ENCODE measurements around the gene MAMDC4.

MAMDC4 gene

GRCh38 chr9:136886610-136887597 is 34.8 kb downstream of the MAMDC4 start:
- H3K9me3 Mint-ChIP-seq = no peaks in the 10 kb centered on the region
- peak overlapping the region; percentile 92 for H3K27ac Mint-ChIP-seq
- H3K36me3 Mint-ChIP-seq = peaks cover 10 to 23% of the 10 kb centered on the region in 2 donors
- peaks cover 18 to 46% of the 10 kb centered on the region in 2 donors for H3K4me1 Mint-ChIP-seq
- H3K27me3 Mint-ChIP-seq = no peaks in the 10 kb centered on the region
- peak; percentile 24 to 29 for ATAC-seq (replicated peaks)
- DNase-seq = peak; percentile 27
- peak overlapping the region; percentile 91 to 100 for H3K4me3 Mint-ChIP-seq

- DNase-seq (no peak), ATAC-seq (replicated peaks) (no peak)
- H3K36me3 Mint-ChIP-seq = peaks cover 13 to 22% of the 10 kb centered on the region in 2 donors
- peaks cover 13 to 37% of the 10 kb centered on the region in 2 donors for H3K4me1 Mint-ChIP-seq
- H3K9me3 Mint-ChIP-seq = no peaks in the 10 kb centered on the region
- no peaks in the 10 kb centered on the region for H3K27me3 Mint-ChIP-seq
- H3K27ac Mint-ChIP-seq = no peak overlapping the region
- no peak overlapping the region for H3K4me3 Mint-ChIP-seq
Observed at GRCh38 chr9:136888454-136888853, 36.3 kb downstream of the MAMDC4 start.

GRCh38 chr9:136889858-136890257 is 37.7 kb downstream of the MAMDC4 start:
- Mint-ChIP-seq H3K4me3 (no peak overlapping the region), H3K9me3 (no peaks in the 10 kb centered on the region), H3K36me3 (peaks cover 19 to 28% of the 10 kb centered on the region in 2 donors), H3K27me3 (no peaks in the 10 kb centered on the region), H3K27ac (no peak overlapping the region), H3K4me1 (peaks cover 21 to 44% of the 10 kb centered on the region in 2 donors)
- no peak for DNase-seq
- no peak for ATAC-seq (replicated peaks)

- Mint-ChIP-seq H3K4me1 (peaks cover 19 to 44% of the 10 kb centered on the region in 2 donors), H3K27me3 (no peaks in the 10 kb centered on the region), H3K36me3 (peaks cover 19 to 32% of the 10 kb centered on the region in 2 donors), H3K9me3 (no peaks in the 10 kb centered on the region), H3K4me3 (no peak overlapping the region), H3K27ac (no peak overlapping the region)
- DNase-seq (no peak), ATAC-seq (replicated peaks) (no peak)
Observed at GRCh38 chr9:136890661-136891060, 38.5 kb downstream of the MAMDC4 start.

- no peak for ATAC-seq (replicated peaks)
- Mint-ChIP-seq H3K27ac (no peak overlapping the region), H3K4me1 (peaks cover 33 to 68% of the 10 kb centered on the region in 2 donors), H3K9me3 (no peaks in the 10 kb centered on the region), H3K27me3 (no peaks in the 10 kb centered on the region), H3K4me3 (no peak overlapping the region), H3K36me3 (peaks cover 39 to 44% of the 10 kb centered on the region in 2 donors)
- DNase-seq = no peak
Observed at GRCh38 chr9:136896027-136896426, 43.9 kb downstream of the MAMDC4 start.

GRCh38 chr9:136898483-136899100 is 46.4 kb downstream of the MAMDC4 start:
- H3K4me1 Mint-ChIP-seq = peaks cover 43 to 85% of the 10 kb centered on the region in 2 donors
- H3K36me3 Mint-ChIP-seq = peaks cover 51 to 56% of the 10 kb centered on the region in 2 donors

GRCh38 chr9:136899196-136899595 is 47.0 kb downstream of the MAMDC4 start:
- H3K4me1 Mint-ChIP-seq = peaks cover 41 to 82% of the 10 kb centered on the region in 2 donors
- no peaks in the 10 kb centered on the region for H3K27me3 Mint-ChIP-seq
- no peak for DNase-seq
- no peak overlapping the region for H3K27ac Mint-ChIP-seq
- no peak overlapping the region for H3K4me3 Mint-ChIP-seq
- no peak for ATAC-seq (replicated peaks)
- no peaks in the 10 kb centered on the region for H3K9me3 Mint-ChIP-seq
- peaks cover 50 to 58% of the 10 kb centered on the region in 2 donors for H3K36me3 Mint-ChIP-seq

More at GRCh38 chr9:136898483-136899100, 46.4 kb downstream of the MAMDC4 start:
- H3K27ac Mint-ChIP-seq = peak overlapping the region; percentile 14
- no peaks in the 10 kb centered on the region for H3K9me3 Mint-ChIP-seq
- no peaks in the 10 kb centered on the region for H3K27me3 Mint-ChIP-seq
- H3K4me3 Mint-ChIP-seq = no peak overlapping the region
- DNase-seq (no peak), ATAC-seq (replicated peaks) (no peak)

GRCh38 chr9:136900556-136900955 is 48.4 kb downstream of the MAMDC4 start:
- H3K4me3 Mint-ChIP-seq = peak overlapping the region in 1 of 2 donors; percentile 57
- H3K4me1 Mint-ChIP-seq = peaks cover 38 to 77% of the 10 kb centered on the region in 2 donors
- ATAC-seq (replicated peaks) (no peak), DNase-seq (no peak)
- peaks cover 2 to 4% of the 10 kb centered on the region in 2 donors for H3K9me3 Mint-ChIP-seq
- peak overlapping the region; percentile 90 for H3K27ac Mint-ChIP-seq
- H3K36me3 Mint-ChIP-seq = peaks cover 55 to 57% of the 10 kb centered on the region in 2 donors
- H3K27me3 Mint-ChIP-seq = no peaks in the 10 kb centered on the region

- ATAC-seq (replicated peaks) (no peak), DNase-seq (no peak)
- Mint-ChIP-seq H3K4me1 (peaks cover 36 to 79% of the 10 kb centered on the region in 2 donors), H3K27ac (peak overlapping the region; percentile 98), H3K27me3 (no peaks in the 10 kb centered on the region), H3K36me3 (peaks cover 57 to 58% of the 10 kb centered on the region in 2 donors), H3K9me3 (peaks cover 2 to 4% of the 10 kb centered on the region in 2 donors), H3K4me3 (no peak overlapping the region)
Observed at GRCh38 chr9:136900988-136901515, 48.9 kb downstream of the MAMDC4 start.

GRCh38 chr9:136901516-136902258 is 49.5 kb downstream of the MAMDC4 start:
- peak overlapping the region; percentile 98 for H3K27ac Mint-ChIP-seq
- peak; percentile 56 for DNase-seq
- H3K4me1 Mint-ChIP-seq = peaks cover 39 to 78% of the 10 kb centered on the region in 2 donors
- H3K36me3 Mint-ChIP-seq = peaks cover 64% of the 10 kb centered on the region in 2 donors
- peaks cover 4 to 5% of the 10 kb centered on the region in 2 donors for H3K9me3 Mint-ChIP-seq
- peak; percentile 68 to 85 for ATAC-seq (replicated peaks)
- H3K4me3 Mint-ChIP-seq = peak overlapping the region; percentile 68 to 75
- H3K27me3 Mint-ChIP-seq = no peaks in the 10 kb centered on the region

- Mint-ChIP-seq H3K27ac (peak overlapping the region; percentile 98), H3K4me1 (peaks cover 39 to 77% of the 10 kb centered on the region in 2 donors), H3K9me3 (peaks cover 9% of the 10 kb centered on the region in 2 donors), H3K27me3 (no peaks in the 10 kb centered on the region), H3K4me3 (peak overlapping the region; percentile 68 to 75), H3K36me3 (peaks cover 70% of the 10 kb centered on the region in 2 donors)
- DNase-seq (peak; percentile 85), ATAC-seq (replicated peaks) (peak; percentile 91 to 94)
Observed at GRCh38 chr9:136902259-136902821, 50.2 kb downstream of the MAMDC4 start.

GRCh38 chr9:136903041-136903554 is 51.0 kb downstream of the MAMDC4 start:
- no peak for ATAC-seq (replicated peaks)
- H3K4me3 Mint-ChIP-seq = no peak overlapping the region

GRCh38 chr9:136906266-136906665 is 54.1 kb downstream of the MAMDC4 start:
- H3K27ac Mint-ChIP-seq = peak overlapping the region; percentile 89
- DNase-seq = peak; percentile 21
- no peak overlapping the region for H3K4me3 Mint-ChIP-seq

More at GRCh38 chr9:136903041-136903554, 51.0 kb downstream of the MAMDC4 start:
- H3K36me3 Mint-ChIP-seq = peaks cover 75 to 78% of the 10 kb centered on the region in 2 donors
- H3K4me1 Mint-ChIP-seq = peaks cover 41 to 76% of the 10 kb centered on the region in 2 donors
- no peak for DNase-seq
- peak overlapping the region; percentile 98 for H3K27ac Mint-ChIP-seq
- H3K9me3 Mint-ChIP-seq = peaks cover 9% of the 10 kb centered on the region in 2 donors
- H3K27me3 Mint-ChIP-seq = no peaks in the 10 kb centered on the region

More at GRCh38 chr9:136906266-136906665, 54.1 kb downstream of the MAMDC4 start:
- Mint-ChIP-seq H3K36me3 (peaks cover 70 to 79% of the 10 kb centered on the region in 2 donors), H3K27me3 (no peaks in the 10 kb centered on the region), H3K4me1 (peaks cover 33 to 54% of the 10 kb centered on the region in 2 donors), H3K9me3 (peaks cover 9% of the 10 kb centered on the region in 2 donors)
- ATAC-seq (replicated peaks) = no peak

All from stimulated activated naive B cell treated with anti-CD40 and anti-IgM and Interleukin-4, amounts not matched to agents 10 μg/mL and 1 μg/mL and 100 μg/mL, for 72 hours (primary cell).